GM12865 (cell line): Measurements from ENCODE around the gene SLC6A17.

Source experiments
- DNase-seq: peaks from one replicate; pipeline ENCODE4 v3.0.0; 2010; ENCODE audit warnings: low read depth
- H3K4me3 ChIP-seq: 2 replicates; pipeline ENCODE4 v1.5.1; 2011; ENCODE audit warnings: mild to moderate bottlenecking, low read depth, low read length, control low read depth
- CTCF ChIP-seq: IDR thresholded peaks from 2 replicates; pipeline ENCODE4 v1.5.1; 2011; ENCODE audit warnings: low read length, control low read depth, low read depth, inconsistent platforms; ENCODE audit not compliant: insufficient read depth; ENCODE audit errors: missing control alignments

The SLC6A17 gene

GRCh38 chr1:110161849-110162248, 11.6 kb downstream of the SLC6A17 start:
- no peak for DNase-seq
- no peak overlapping the region for H3K4me3 ChIP-seq
- TF ChIP-seq CTCF = no peak

- no peak for DNase-seq
- TF ChIP-seq CTCF = no peak
- no peak overlapping the region for H3K4me3 ChIP-seq
Measured at GRCh38 chr1:110163591-110163990, 13.3 kb downstream of the SLC6A17 start.

- H3K4me3 ChIP-seq = no peak overlapping the region
- no peak for TF ChIP-seq CTCF
- no peak for DNase-seq
Measured at GRCh38 chr1:110164725-110165350, 14.5 kb downstream of the SLC6A17 start.

GRCh38 chr1:110165761-110166231, 15.5 kb downstream of the SLC6A17 start:
- H3K4me3 ChIP-seq = no peak overlapping the region
- no peak for DNase-seq
- no peak for TF ChIP-seq CTCF

- H3K4me3 ChIP-seq = no peak overlapping the region
- TF ChIP-seq CTCF = no peak
- no peak for DNase-seq
Measured at GRCh38 chr1:110166861-110167260, 16.6 kb downstream of the SLC6A17 start.

GRCh38 chr1:110170766-110171733, 20.8 kb downstream of the SLC6A17 start:
- no peak for TF ChIP-seq CTCF
- no peak for DNase-seq
- H3K4me3 ChIP-seq = no peak overlapping the region
